GM18951 (cell line): ENCODE measurements around the gene MFRP.

Experiments used
- POLR2A ChIP-seq: IDR thresholded peaks from 4 replicates; pipeline ENCODE4 v1.6.1; 2011; ENCODE audit warnings: mild to moderate bottlenecking; ENCODE audit not compliant: insufficient read length, insufficient read depth; ENCODE audit errors: extremely low read depth
- in situ Hi-C: fragments of 300-500 bp; cut with MboI; formaldehyde crosslinking; loops from one replicate; pipeline ENCODE4 v1.12.0; 2022; ENCODE audit warnings: low sequenced_read_pairs, mixed read lengths, inconsistent platforms; ENCODE audit not compliant: unreplicated experiment

MFRP gene

DNA sequence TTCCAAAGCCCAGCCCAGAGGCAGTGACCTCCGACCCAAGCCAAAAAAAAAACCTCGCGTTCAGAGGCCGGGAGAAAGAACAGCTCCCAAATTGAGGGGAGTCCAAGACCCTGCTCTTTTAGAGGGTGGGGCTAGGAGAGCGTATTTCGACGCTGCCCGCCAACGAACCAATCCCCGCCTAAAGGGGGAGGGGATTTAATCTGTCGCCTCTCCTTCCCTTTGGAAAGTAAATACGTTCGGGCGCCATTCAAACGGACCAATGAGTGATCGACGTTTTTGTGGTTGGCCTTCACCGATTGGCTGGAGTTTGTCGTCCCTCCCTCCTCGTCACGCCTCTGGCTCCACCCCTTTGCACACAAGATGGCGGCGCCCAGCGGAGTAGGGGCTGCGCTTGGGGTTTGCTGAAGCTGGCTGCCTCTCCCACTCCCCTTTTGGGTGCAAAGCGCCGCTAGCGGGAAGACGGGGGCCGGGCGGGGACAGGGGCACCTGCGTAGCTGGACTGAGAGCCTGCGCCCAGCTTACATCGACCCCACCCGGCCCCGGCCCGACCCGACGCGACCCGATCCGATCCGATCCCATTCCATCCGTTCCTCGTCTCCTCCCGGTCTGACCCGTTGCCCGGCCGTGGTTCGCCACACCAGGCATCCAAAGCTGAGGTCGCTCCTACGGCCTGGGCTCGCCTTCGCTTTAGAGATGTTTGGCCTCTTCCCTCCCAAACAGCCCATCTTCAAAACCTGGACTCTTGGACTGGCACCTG lies 12.2 kb downstream of the MFRP start, which contains the start of gene RNF26:
TSS of gene RNF26 (plus strand) at position 354 of the 757 bp plus-strand sequence. CDS start 596 bp downstream, outside the sequence.
- TF ChIP-seq POLR2A = peak; percentile 77
- in situ Hi-C loops = no loop called here

DNA sequence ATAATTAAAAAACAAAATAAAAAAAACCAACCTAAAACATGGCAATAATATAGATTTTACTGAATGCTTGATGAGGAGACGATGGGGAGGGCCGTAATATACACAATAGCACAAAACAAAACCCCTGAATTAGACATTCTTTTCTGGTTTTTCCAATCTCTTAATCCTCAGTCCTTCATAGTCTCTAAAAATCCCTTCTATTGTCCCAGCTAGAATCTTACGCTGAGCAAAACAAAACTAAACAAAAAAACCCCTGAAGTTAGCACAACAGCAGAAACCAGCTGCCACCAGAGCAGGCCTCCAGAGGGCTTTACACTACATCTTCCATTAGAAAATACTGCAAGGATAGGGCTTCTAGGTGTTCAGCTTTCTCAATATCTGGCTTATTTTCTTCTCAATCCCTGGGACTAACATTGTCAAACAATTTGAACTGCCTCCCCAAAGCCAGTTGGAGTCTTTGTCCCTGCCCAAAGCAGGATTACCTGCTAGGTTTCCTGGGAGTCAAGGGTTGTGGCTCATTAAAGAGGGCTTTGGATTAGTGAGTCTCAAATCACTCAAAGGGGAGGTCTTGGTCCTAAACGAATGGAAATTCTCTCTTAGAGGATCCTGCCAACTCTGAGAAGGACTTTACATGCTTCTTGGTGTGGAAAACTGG lies 14.3 kb downstream of the MFRP start:
- no peak for TF ChIP-seq POLR2A
- in situ Hi-C loops = no loop called here

GRCh38 chr11:119330237-119330636 lies 16.3 kb downstream of the MFRP start:
- TF ChIP-seq POLR2A = no peak
- in situ Hi-C loops = no loop called here

- in situ Hi-C loops = no loop called here
- no peak for TF ChIP-seq POLR2A
Measured at GRCh38 chr11:119329320-119329719, 17.2 kb downstream of the MFRP start.

DNA sequence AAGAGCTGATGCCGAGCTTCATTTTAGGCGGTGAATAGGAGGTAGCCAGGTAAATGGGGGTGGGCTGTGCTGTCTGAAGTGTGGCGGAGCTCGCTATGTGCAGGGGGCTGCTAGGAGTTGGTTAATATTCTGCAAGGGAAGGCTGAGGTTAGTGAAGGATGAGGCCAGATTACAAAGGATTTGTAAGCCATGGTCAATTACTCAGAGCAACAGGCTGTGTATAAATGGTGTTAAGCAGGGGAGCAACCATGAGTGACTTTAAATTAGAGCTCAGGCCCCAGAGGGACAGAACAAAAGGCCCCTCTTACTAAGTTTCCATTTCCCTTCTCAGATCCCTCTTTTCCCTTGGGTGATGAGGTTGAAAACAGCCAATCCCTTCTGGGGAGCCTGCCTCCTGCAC lies 22.3 kb downstream of the MFRP start:
- in situ Hi-C loops = no loop called here
- TF ChIP-seq POLR2A = no peak

GRCh38 chr11:119323532-119324033 lies 22.9 kb downstream of the MFRP start:
- in situ Hi-C loops = no loop called here
- TF ChIP-seq POLR2A = no peak

GRCh38 chr11:119322921-119323531 lies 23.5 kb downstream of the MFRP start:
- TF ChIP-seq POLR2A = no peak
- in situ Hi-C loops = no loop called here

DNA sequence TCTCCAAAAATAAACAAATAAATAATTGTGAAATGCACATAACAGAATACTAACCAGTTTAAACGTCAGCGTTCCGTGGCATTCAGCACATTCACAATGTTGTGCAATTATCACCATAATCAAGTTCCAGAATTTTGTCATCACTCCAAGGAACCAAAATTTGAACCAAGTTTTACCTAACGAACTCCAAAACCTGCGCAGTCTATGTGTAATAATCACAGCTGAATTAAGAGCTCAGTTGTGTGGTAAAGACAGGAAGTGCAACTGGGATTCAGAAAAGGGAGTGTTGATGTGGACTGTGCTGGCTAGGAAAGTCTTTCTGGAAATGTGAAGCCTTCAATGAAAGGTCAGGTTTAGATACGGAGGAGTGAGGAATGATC lies 24.2 kb downstream of the MFRP start:
- in situ Hi-C loops = no loop called here
- no peak for TF ChIP-seq POLR2A

GRCh38 chr11:119320776-119321524 lies 25.6 kb downstream of the MFRP start:
- TF ChIP-seq POLR2A = peak; percentile 71
- in situ Hi-C loops = no loop called here

DNA sequence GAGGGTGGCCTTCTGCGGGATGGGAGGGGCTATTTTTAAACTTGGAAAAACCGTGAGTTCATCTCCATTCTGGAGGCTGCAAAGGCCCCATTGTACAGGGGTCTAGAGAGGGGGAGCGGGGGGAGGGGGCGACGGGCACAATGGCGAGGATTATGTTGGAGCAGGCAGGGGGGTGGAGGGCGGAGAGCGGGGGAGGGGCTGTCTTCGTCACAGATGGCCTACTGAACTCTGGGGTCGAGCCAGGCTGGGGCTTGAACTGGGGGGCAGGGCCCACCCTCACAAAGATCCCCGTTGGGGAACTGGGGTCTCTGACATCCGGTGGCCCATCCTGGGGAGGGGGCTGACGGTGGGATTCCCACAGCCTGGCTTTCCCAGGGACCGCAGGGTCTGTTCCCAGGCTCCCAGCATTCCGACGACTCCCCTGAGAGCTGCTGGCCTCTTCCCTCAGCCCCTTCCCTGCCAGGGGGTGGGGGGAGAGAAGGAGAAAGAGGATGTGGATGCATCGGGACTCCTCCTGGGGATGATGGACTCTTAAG lies 26.2 kb downstream of the MFRP start:
- in situ Hi-C loops = no loop called here
- TF ChIP-seq POLR2A = no peak

DNA sequence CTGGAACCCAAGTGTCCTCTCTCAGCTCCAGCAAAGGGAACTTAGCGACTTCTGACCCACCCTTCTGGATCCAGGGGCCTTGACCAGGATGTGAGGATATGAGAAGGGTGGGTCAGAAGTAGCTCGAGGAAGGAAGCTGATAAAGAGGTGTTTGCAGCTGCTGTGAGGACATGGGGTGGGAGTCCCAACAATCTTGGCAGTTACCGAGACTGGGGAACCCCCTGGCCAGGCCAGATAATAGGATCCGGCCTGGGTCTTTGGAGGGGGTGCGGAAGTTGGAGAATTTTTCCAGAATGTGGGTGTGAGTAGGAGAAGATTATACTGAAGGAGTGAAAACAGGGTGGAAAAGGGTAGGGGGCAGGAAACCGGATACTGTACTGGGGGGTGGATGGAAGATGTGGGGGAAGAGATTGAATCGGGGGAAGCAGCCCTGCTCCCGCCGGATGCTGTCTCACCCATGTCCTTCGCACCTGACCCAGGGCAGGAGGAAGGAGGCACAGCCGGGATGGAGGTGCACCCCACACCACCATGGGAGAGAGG lies 26.7 kb downstream of the MFRP start:
- no peak for TF ChIP-seq POLR2A

GRCh38 chr11:119319136-119319699 lies 27.3 kb downstream of the MFRP start:
- TF ChIP-seq POLR2A = peak; percentile 6
- in situ Hi-C loops = no loop called here

More for the DNA sequence above, 26.7 kb downstream of the MFRP start:
- in situ Hi-C loops = no loop called here
